Measurements from ENCODE around the gene SLC35A2.

- TF ChIP-seq CTCF (IDR thresholded peaks at IDR 0.05; ENCODE audit: low read length) (no peak), EZH2 (IDR thresholded peaks at IDR 0.05; ENCODE audit: borderline replicate concordance, low read length) (no peak)
These were observed 37.1 kb upstream of the SLC35A2 start for GRCh38 chrX:48948589-48948988.
